Hepatic stellate cell (primary cell): Measurements from ENCODE around the gene C1orf226.
"Not testable (repeated sequence)": the region's sequence is repeated elsewhere in the genome, so short reads cannot be mapped to it uniquely, and the experiment has no call there.

Experiments
- DNase-seq: peaks from one replicate; pipeline ENCODE4 v3.0.0; 2011; ENCODE audit warnings: low spot score

The C1orf226 gene

GRCh38 chr1:162381383-162381782 lies at the start of gene C1orf226:
Gene C1orf226 (plus strand): TSS chr1:162381728. CDS start chr1:162381902, 174 bp downstream.
- no peak for DNase-seq

- no peak for DNase-seq
Measured at GRCh38 chr1:162333991-162334390, 47.5 kb upstream of the C1orf226 start.

- DNase-seq = no peak
Measured at GRCh38 chr1:162335126-162335525, 46.4 kb upstream of the C1orf226 start.

- DNase-seq = no peak
Measured at GRCh38 chr1:162336621-162337285, 44.8 kb upstream of the C1orf226 start.

- no peak for DNase-seq
Measured at GRCh38 chr1:162342452-162342983, 39.0 kb upstream of the C1orf226 start.

- DNase-seq = no peak
Measured at GRCh38 chr1:162343470-162343869, 38.1 kb upstream of the C1orf226 start.

- no peak for DNase-seq
Measured at GRCh38 chr1:162347281-162347680, 34.2 kb upstream of the C1orf226 start.

- peak; percentile 55 for DNase-seq
Measured at GRCh38 chr1:162349635-162350330, 31.7 kb upstream of the C1orf226 start.

- no peak for DNase-seq
Measured at GRCh38 chr1:162351246-162351842, 30.2 kb upstream of the C1orf226 start.

- not testable (repeated sequence) for DNase-seq
Measured at GRCh38 chr1:162351874-162352273, 29.7 kb upstream of the C1orf226 start.

- DNase-seq = no peak
Measured at GRCh38 chr1:162353078-162353477, 28.4 kb upstream of the C1orf226 start.

GRCh38 chr1:162353702-162354101 lies 27.8 kb upstream of the C1orf226 start:
- no peak for DNase-seq

GRCh38 chr1:162357681-162358266 lies 23.8 kb upstream of the C1orf226 start:
- DNase-seq = peak; percentile 47

GRCh38 chr1:162358928-162359327 lies 22.6 kb upstream of the C1orf226 start:
- no peak for DNase-seq

GRCh38 chr1:162359523-162360236 lies 21.8 kb upstream of the C1orf226 start:
- DNase-seq = no peak

GRCh38 chr1:162360237-162360873 lies 21.2 kb upstream of the C1orf226 start:
- DNase-seq = no peak

GRCh38 chr1:162360874-162361260 lies 20.7 kb upstream of the C1orf226 start:
- no peak for DNase-seq

GRCh38 chr1:162361349-162361748 lies 20.2 kb upstream of the C1orf226 start:
- no peak for DNase-seq

- DNase-seq = no peak
Measured at GRCh38 chr1:162363823-162364222, 17.7 kb upstream of the C1orf226 start.

GRCh38 chr1:162364498-162364897 lies 17.0 kb upstream of the C1orf226 start:
- no peak for DNase-seq

GRCh38 chr1:162365284-162366020 lies 16.1 kb upstream of the C1orf226 start:
- DNase-seq = no peak
